ENCODE measurements around the gene PNPLA3. TPM values are rescaled to one million over a fixed set of nuclear protein-coding genes. Genes with fewer than 3 reads are reported as not detected.
"Not testable (repeated sequence)": the region's sequence is repeated elsewhere in the genome, so short reads cannot be mapped to it uniquely, and the experiment has no call there.

PNPLA3 gene
- polyA plus RNA-seq, 1 experiment = 4.8 TPM

GRCh38 chr22:43904412-43904811 lies 19.2 kb upstream of the PNPLA3 start:
- POLR2A ChIA-PET; H3K4me3 ChIP-seq (ENCODE audit: low read depth, low read length); H3K36me3 ChIP-seq (ENCODE audit: control insufficient read depth, insufficient read depth, low read length); H3K27me3 ChIP-seq (ENCODE audit: control insufficient read depth, insufficient read depth, low read length); DNase-seq (ENCODE audit: low read depth): not testable (repeated sequence)
- TF ChIP-seq CTCF (IDR thresholded peaks at IDR 0.05; ENCODE audit: insufficient read depth, low read depth, low read length) = peak; percentile 40
- CTCF ChIA-PET = interaction anchor here (0.7 to 2.5 kb wide), 6 partner anchors 10 to 38 kb away, joined by 3 to 12 read pairs (median 4); partner anchors contain the start of gene PNPLA3

GRCh38 chr22:43905681-43906080 lies 17.9 kb upstream of the PNPLA3 start:
- no peaks in the 10 kb centered on the region for H3K36me3 ChIP-seq (ENCODE audit: control insufficient read depth, insufficient read depth, low read length)
- H3K4me3 ChIP-seq (ENCODE audit: low read depth, low read length) = no peak overlapping the region
- DNase-seq (ENCODE audit: low read depth) = no peak
- ChIA-PET CTCF (interaction anchor here (0.6 to 1.2 kb wide), 7 partner anchors 8 to 215 kb away, joined by 3 to 7 read pairs (median 3); no protein-coding TSS in a partner anchor), POLR2A (no interaction called here)
- H3K27me3 ChIP-seq (ENCODE audit: control insufficient read depth, insufficient read depth, low read length) = peaks cover 5% of the 10 kb centered on the region
- TF ChIP-seq CTCF (IDR thresholded peaks at IDR 0.05; ENCODE audit: insufficient read depth, low read depth, low read length) = no peak

- POLR2A ChIA-PET = no interaction called here
- no peak for TF ChIP-seq CTCF (IDR thresholded peaks at IDR 0.05; ENCODE audit: insufficient read depth, low read depth, low read length)
- no peaks in the 10 kb centered on the region for H3K36me3 ChIP-seq (ENCODE audit: control insufficient read depth, insufficient read depth, low read length)
- CTCF ChIA-PET = no interaction called here
- H3K4me3 ChIP-seq (ENCODE audit: low read depth, low read length) = no peak overlapping the region
- DNase-seq (ENCODE audit: low read depth) = no peak
- H3K27me3 ChIP-seq (ENCODE audit: control insufficient read depth, insufficient read depth, low read length) = peaks cover 10% of the 10 kb centered on the region
These were observed 13.9 kb upstream of the PNPLA3 start for GRCh38 chr22:43909708-43910107.

- Histone ChIP-seq H3K27me3 (ENCODE audit: control insufficient read depth, insufficient read depth, low read length) (peaks cover 10% of the 10 kb centered on the region), H3K36me3 (ENCODE audit: control insufficient read depth, insufficient read depth, low read length) (no peaks in the 10 kb centered on the region), H3K4me3 (ENCODE audit: low read depth, low read length) (no peak overlapping the region)
- ChIA-PET POLR2A (no interaction called here), CTCF (no interaction called here)
- DNase-seq (ENCODE audit: low read depth) = no peak
- no peak for TF ChIP-seq CTCF (IDR thresholded peaks at IDR 0.05; ENCODE audit: insufficient read depth, low read depth, low read length)
These were observed 13.4 kb upstream of the PNPLA3 start for GRCh38 chr22:43910178-43910695.

DNA sequence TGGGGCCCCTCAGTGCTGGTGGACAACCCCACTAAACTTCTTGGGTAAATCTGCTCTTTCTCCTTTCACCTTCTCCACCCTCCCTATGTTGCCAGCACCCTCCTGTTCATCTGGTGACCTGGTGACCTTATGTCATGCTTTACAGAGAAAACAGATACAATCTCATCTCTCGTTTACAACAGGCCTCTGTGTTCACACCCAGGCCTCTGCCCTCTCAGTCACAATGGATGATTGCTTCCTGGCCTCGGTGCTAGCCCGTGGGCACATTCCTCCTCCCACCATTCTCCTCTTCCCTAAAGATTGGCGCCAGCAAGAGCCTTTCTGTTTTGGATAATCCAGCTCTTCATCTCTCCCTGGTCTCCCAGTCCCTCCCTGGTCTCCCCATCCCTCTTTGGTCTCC lies 12.3 kb upstream of the PNPLA3 start:
- Histone ChIP-seq H3K36me3 (ENCODE audit: control insufficient read depth, insufficient read depth, low read length) (no peaks in the 10 kb centered on the region), H3K27me3 (ENCODE audit: control insufficient read depth, insufficient read depth, low read length) (peaks cover 10% of the 10 kb centered on the region), H3K4me3 (ENCODE audit: low read depth, low read length) (no peak overlapping the region)
- ChIA-PET POLR2A (no interaction called here), CTCF (no interaction called here)
- DNase-seq (ENCODE audit: low read depth) = no peak
- TF ChIP-seq CTCF (IDR thresholded peaks at IDR 0.05; ENCODE audit: insufficient read depth, low read depth, low read length) = no peak

All from BJ (cell line).